Activated naive CD4-positive, alpha-beta T cell treated with anti-CD3 and anti-CD28 coated beads for 36 hours (primary cell): ENCODE results near the gene MTG1. TPM values are rescaled to one million over a fixed set of nuclear protein-coding genes. Genes with fewer than 3 reads are reported as not detected.
"Not testable (repeated sequence)": the region's sequence is repeated elsewhere in the genome, so short reads cannot be mapped to it uniquely, and the experiment has no call there.

Source experiments
- CTCF ChIA-PET: fragments of 350-600 bp; sonication (Branson Sonifier 250); formaldehyde crosslinking; loops from one replicate; lab custom pipeline; 2021; ENCODE audit warnings: antibody characterized with exemption; lab: Charles Lee
- DNase-seq: peaks from one replicate; pipeline ENCODE4 v3.0.0-alpha.2; 2020
- H3K27ac Mint-ChIP-seq: one replicate; pipeline ENCODE4 v1.8.0; 2021; ENCODE audit warnings: mild to moderate bottlenecking, mixed read lengths
- H3K27me3 Mint-ChIP-seq: one replicate; pipeline ENCODE4 v1.8.0; 2021; ENCODE audit warnings: low read depth, mixed read lengths
- H3K36me3 Mint-ChIP-seq: one replicate; pipeline ENCODE4 v1.8.0; 2021; ENCODE audit warnings: low read depth, mixed read lengths
- H3K4me1 Mint-ChIP-seq: one replicate; pipeline ENCODE4 v1.8.0; 2021; ENCODE audit warnings: low read depth, mixed read lengths
- H3K4me3 Mint-ChIP-seq: one replicate; pipeline ENCODE4 v1.8.0; 2021; ENCODE audit warnings: mild to moderate bottlenecking, moderate library complexity, mixed read lengths
- H3K9me3 Mint-ChIP-seq: one replicate; pipeline ENCODE4 v1.8.0; 2021; ENCODE audit warnings: mixed read lengths
- intact Hi-C: fragments of 100-400 bp; cut with micrococcal nuclease; formaldehyde crosslinking; loops from one replicate; pipeline ENCODE4 v1.15.1; 2023
- total RNA-seq, 2 experiments: library from RNA; stranded (reverse); gene quantifications; one replicate each; pipeline ENCODE4 v1.2.3, GENCODE V29; 2021

The MTG1 gene
- total RNA-seq, 2 experiments from 2014 or later, result 31.6 to 32.9 TPM

- no peaks in the 10 kb centered on the region for H3K4me1 Mint-ChIP-seq
- H3K27ac Mint-ChIP-seq, result no peak overlapping the region
- H3K27me3 Mint-ChIP-seq, result no peaks in the 10 kb centered on the region
- CTCF ChIA-PET, result interaction anchor here (1.1 kb wide), 1 partner anchor 22 kb away, joined by 3 read pairs; no protein-coding TSS in a partner anchor
- intact Hi-C loops, result no loop called here
- peaks cover 52% of the 10 kb centered on the region for H3K36me3 Mint-ChIP-seq
- no peak overlapping the region for H3K4me3 Mint-ChIP-seq
- H3K9me3 Mint-ChIP-seq, result peaks cover 29% of the 10 kb centered on the region
- DNase-seq, result no peak
Observed at GRCh38 chr10:133415752-133416151, 21.8 kb downstream of the MTG1 start.

DNA sequence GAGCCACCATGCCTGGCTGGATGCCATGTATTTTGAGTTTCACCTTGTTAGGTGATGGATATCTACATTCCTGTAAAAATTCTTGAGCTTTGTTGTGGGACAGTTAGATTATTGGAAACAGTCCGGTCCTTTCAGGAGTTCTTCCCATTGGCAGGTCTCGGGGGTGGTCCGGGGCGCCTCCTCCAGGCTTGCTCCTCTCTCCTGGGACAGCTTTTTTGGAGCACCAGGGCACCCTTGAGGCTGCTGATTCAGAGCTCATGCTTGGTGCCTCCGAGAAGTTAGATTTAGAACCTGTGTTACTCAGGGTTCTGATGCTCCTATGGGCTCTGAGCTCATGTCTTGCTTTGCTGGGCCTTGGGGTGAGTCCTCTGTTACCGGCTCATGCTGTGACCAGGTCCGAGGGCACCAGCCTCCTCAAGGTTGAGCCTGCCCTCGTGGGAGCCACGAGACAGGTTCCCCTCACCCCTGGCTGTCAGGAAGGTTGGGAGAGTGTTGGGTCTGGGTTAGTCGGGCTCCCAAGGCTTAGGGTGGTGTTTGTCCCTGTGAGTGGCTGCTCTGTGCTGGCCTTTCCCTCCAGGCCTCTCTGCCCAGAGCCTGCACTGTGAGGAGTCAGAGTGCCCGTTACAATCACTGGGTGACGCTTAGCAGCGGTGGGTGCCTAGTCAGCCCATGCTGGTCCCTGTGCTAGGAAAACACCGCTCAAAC is 24.5 kb downstream of the MTG1 start:
- Mint-ChIP-seq H3K27me3 (no peaks in the 10 kb centered on the region), H3K27ac (no peak overlapping the region), H3K4me3 (no peak overlapping the region), H3K4me1 (peaks cover 2% of the 10 kb centered on the region), H3K9me3 (peaks cover 9% of the 10 kb centered on the region), H3K36me3 (peaks cover 28% of the 10 kb centered on the region)
- intact Hi-C loops, result no loop called here
- no peak for DNase-seq
- CTCF ChIA-PET, result no interaction called here

- Mint-ChIP-seq H3K27ac (no peak overlapping the region), H3K4me3 (no peak overlapping the region), H3K9me3 (peaks cover 7% of the 10 kb centered on the region), H3K36me3 (peaks cover 24% of the 10 kb centered on the region), H3K4me1 (peaks cover 2% of the 10 kb centered on the region), H3K27me3 (no peaks in the 10 kb centered on the region)
- no peak for DNase-seq
- CTCF ChIA-PET, result interaction anchor here (1.0 to 1.5 kb wide), 2 partner anchors 90 to 112 kb away, joined by 3 to 4 read pairs; no protein-coding TSS in a partner anchor
- intact Hi-C loops, result no loop called here
Observed at GRCh38 chr10:133419211-133419950, 25.4 kb downstream of the MTG1 start.

DNA sequence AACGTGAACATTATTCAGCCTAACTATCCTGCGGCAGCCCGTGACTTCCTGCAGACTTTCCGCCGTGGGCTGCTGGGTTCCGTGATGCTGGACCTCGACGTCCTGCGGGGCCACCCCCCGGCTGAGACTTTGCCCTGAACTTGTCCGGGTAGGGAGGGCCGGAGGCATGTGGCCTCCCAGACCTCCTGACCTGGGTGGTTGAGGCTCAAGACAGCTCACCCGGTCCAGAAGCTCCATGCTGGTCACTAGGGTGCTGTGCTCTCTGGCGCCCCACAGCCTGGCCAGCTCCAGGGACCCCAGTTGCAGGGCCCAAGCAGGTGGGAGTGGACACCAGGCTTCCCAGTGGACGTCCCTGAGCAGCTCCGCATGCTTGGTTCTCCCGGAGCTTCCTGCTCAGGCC is 26.1 kb downstream of the MTG1 start:
- Mint-ChIP-seq H3K27ac (no peak overlapping the region), H3K4me1 (peaks cover 2% of the 10 kb centered on the region), H3K27me3 (no peaks in the 10 kb centered on the region), H3K4me3 (no peak overlapping the region), H3K36me3 (peaks cover 19% of the 10 kb centered on the region), H3K9me3 (peaks cover 7% of the 10 kb centered on the region)
- CTCF ChIA-PET, result interaction anchor here (1.0 to 1.5 kb wide), 2 partner anchors 90 to 113 kb away, joined by 3 to 4 read pairs; no protein-coding TSS in a partner anchor
- intact Hi-C loops, result no loop called here
- no peak for DNase-seq

DNA sequence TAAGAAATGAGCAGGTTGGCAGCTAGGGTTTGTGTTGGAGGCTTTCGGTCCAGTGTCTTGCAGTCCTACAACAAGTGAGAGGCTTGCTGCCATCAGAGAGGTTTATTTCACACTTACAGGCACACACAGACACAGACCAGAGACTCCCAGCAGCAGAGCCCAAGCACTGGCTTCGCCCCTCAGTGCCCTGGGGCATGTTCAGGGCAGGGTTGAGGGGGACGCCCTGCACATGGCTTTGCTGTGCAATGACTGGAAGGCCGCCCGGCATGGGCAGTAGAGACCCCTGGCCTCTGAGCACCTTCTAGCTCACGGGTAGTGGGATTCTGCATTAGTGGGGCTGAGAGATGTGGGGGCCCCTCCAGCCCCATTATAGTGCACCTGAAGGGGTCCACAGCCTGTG is 26.6 kb downstream of the MTG1 start:
- intact Hi-C loops, result no loop called here
- Mint-ChIP-seq H3K27me3 (no peaks in the 10 kb centered on the region), H3K4me1 (peaks cover 2% of the 10 kb centered on the region), H3K36me3 (peaks cover 13% of the 10 kb centered on the region), H3K9me3 (peaks cover 3% of the 10 kb centered on the region), H3K4me3 (no peak overlapping the region), H3K27ac (no peak overlapping the region)
- no peak for DNase-seq
- CTCF ChIA-PET, result interaction anchor here (1.0 kb wide), 1 partner anchor 113 kb away, joined by 3 read pairs; no protein-coding TSS in a partner anchor

GRCh38 chr10:133421336-133422222 is 27.6 kb downstream of the MTG1 start:
- Mint-ChIP-seq H3K36me3 (peaks cover 8% of the 10 kb centered on the region), H3K27me3 (no peaks in the 10 kb centered on the region), H3K27ac (no peak overlapping the region), H3K4me3 (no peak overlapping the region), H3K4me1 (peaks cover 2% of the 10 kb centered on the region), H3K9me3 (no peaks in the 10 kb centered on the region)
- CTCF ChIA-PET, result interaction anchor here (0.7 to 1.0 kb wide), 3 partner anchors 10 to 92 kb away, joined by 3 to 5 read pairs (median 4); no protein-coding TSS in a partner anchor
- intact Hi-C loops, result no loop called here
- DNase-seq, result no peak

GRCh38 chr10:133422223-133422806 is 28.4 kb downstream of the MTG1 start:
- peaks cover 8% of the 10 kb centered on the region for H3K36me3 Mint-ChIP-seq
- H3K27ac Mint-ChIP-seq, result no peak overlapping the region
- H3K27me3 Mint-ChIP-seq, result no peaks in the 10 kb centered on the region
- no peak overlapping the region for H3K4me3 Mint-ChIP-seq
- CTCF ChIA-PET, result interaction anchor here (0.7 to 1.0 kb wide), 3 partner anchors 10 to 93 kb away, joined by 3 to 5 read pairs (median 4); no protein-coding TSS in a partner anchor
- H3K4me1 Mint-ChIP-seq, result peaks cover 2% of the 10 kb centered on the region
- DNase-seq, result no peak
- H3K9me3 Mint-ChIP-seq, result no peaks in the 10 kb centered on the region
- intact Hi-C loops, result no loop called here

GRCh38 chr10:133422807-133423771 is 29.1 kb downstream of the MTG1 start:
- Mint-ChIP-seq H3K9me3 (no peaks in the 10 kb centered on the region), H3K27me3 (no peaks in the 10 kb centered on the region), H3K4me3 (peak overlapping the region; percentile 41), H3K36me3 (peaks cover 8% of the 10 kb centered on the region), H3K27ac (no peak overlapping the region), H3K4me1 (peaks cover 2% of the 10 kb centered on the region)
- intact Hi-C loops, result no loop called here
- CTCF ChIA-PET, result no interaction called here
- no peak for DNase-seq

GRCh38 chr10:133424102-133424501 is 30.1 kb downstream of the MTG1 start:
- intact Hi-C loops, CTCF ChIA-PET: not testable (repeated sequence)

DNA sequence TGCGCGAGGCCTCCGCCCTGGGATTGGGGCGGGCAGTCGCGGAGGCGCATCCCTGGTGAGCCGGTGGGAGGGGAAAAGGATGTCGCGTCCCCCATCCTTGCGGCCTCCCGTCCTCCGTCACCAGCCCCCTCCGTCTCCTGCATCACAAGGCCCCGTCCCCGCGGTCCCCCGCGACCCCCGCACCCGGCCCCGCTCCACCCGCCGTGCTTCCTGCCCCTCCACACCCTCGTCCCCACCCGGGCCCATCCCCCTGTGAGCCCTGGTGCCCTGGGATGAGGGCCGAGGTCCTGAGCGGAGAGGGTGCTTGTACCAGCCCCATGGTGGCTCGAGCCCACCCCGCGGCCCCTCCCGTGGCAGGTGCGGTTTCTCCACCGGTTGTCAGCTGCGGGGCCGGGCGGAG is 30.6 kb downstream of the MTG1 start, which contains the start of gene SPRN:
SPRN (minus strand) TSS at position 25 of the 400 bp plus-strand sequence. CDS start 944 bp downstream, outside the sequence.
- H3K27ac Mint-ChIP-seq, CTCF ChIA-PET, H3K4me1 Mint-ChIP-seq, H3K27me3 Mint-ChIP-seq, DNase-seq, H3K36me3 Mint-ChIP-seq, H3K9me3 Mint-ChIP-seq, intact Hi-C loops: not testable (repeated sequence)
- peak within 1 kb of the TSS; percentile 41 for H3K4me3 Mint-ChIP-seq

More at GRCh38 chr10:133424102-133424501, 30.1 kb downstream of the MTG1 start:
- not testable (repeated sequence) for H3K27ac Mint-ChIP-seq, H3K36me3 Mint-ChIP-seq, DNase-seq, H3K4me1 Mint-ChIP-seq, H3K9me3 Mint-ChIP-seq, H3K27me3 Mint-ChIP-seq, H3K4me3 Mint-ChIP-seq

DNA sequence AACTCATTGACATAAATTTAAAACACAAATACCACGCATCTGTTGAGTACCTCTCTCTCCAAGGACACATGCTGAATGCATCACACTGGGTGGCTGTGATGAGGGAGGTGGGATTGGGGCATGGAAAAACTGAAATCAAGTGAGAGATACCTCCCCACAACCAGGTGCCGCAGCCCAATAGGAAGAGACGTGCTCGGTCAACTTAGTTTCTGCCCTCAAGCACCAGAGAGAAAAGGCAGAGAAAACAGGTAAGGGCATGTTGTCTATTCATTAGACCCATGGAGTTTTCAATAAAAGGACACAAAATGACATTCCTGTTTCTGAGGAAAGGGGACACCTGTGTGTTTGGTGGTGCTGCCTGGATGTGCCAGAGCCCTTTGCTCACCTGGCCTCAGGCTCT is 35.6 kb downstream of the MTG1 start:
- H3K27me3 Mint-ChIP-seq, CTCF ChIA-PET, H3K27ac Mint-ChIP-seq, H3K4me1 Mint-ChIP-seq, H3K9me3 Mint-ChIP-seq, H3K36me3 Mint-ChIP-seq, DNase-seq, H3K4me3 Mint-ChIP-seq: not testable (repeated sequence)
- intact Hi-C loops, result loop anchor here (5.0 kb wide), 1 partner anchor 143 kb away; no protein-coding TSS in a partner anchor
